Fibroblast of lung (primary cell): Measurements from ENCODE around the gene SYT11. TPM values are rescaled to one million over a fixed set of nuclear protein-coding genes. Genes with fewer than 3 reads are reported as not detected.

Experiments
- DNase-seq, 2 donors: peaks; one replicate each; pipeline versions ENCODE4 v3.0.0 to v3.0.0-alpha.2; 2010; ENCODE audit warnings: low read depth in 2 of 2
- H2AFZ ChIP-seq: 2 replicates; pipeline ENCODE4 v1.5.1; 2012; ENCODE audit warnings: low read length, control low read depth, inconsistent platforms
- H3K27ac ChIP-seq: 2 replicates; pipeline ENCODE4 v1.5.1; 2011; ENCODE audit warnings: low read length, control low read depth; ENCODE audit not compliant: insufficient read depth
- H3K27me3 ChIP-seq: 2 replicates; pipeline ENCODE4 v1.5.1; 2011; ENCODE audit warnings: mild to moderate bottlenecking, low read length; ENCODE audit not compliant: control insufficient read depth, insufficient read depth
- H3K36me3 ChIP-seq: 2 replicates; pipeline ENCODE4 v1.5.1; 2011; ENCODE audit warnings: low read length; ENCODE audit not compliant: control insufficient read depth, insufficient read depth
- H3K4me1 ChIP-seq: 2 replicates; pipeline ENCODE4 v1.5.1; 2011; ENCODE audit warnings: low read length; ENCODE audit not compliant: control insufficient read depth, insufficient read depth; ENCODE audit errors: extremely low read depth
- H3K4me2 ChIP-seq: 2 replicates; pipeline ENCODE4 v1.5.1; 2011; ENCODE audit warnings: low read length, control low read depth; ENCODE audit not compliant: insufficient read depth; ENCODE audit errors: extremely low read depth
- H3K4me3 ChIP-seq, 4 experiments: fragments of 200-600 bp in 1 of 4; sonication (generic) in 1 of 4; replicated peaks in 1 of 4; 2 replicates each; pipeline ENCODE4 v1.5.1; 2011 to 2016; ENCODE audit warnings: low read length in 4 of 4, low read depth in 3 of 4, mild to moderate bottlenecking in 3 of 4, control low read depth in 2 of 4, inconsistent platforms in 1 of 4, mixed read lengths in 1 of 4; ENCODE audit not compliant: insufficient read depth in 1 of 4; ENCODE audit errors: control extremely low read depth in 1 of 4
- H3K79me2 ChIP-seq: 2 replicates; pipeline ENCODE4 v1.5.1; 2012; ENCODE audit warnings: mild to moderate bottlenecking, low read length, inconsistent platforms; ENCODE audit not compliant: control insufficient read depth, insufficient read depth
- H3K9ac ChIP-seq: 2 replicates; pipeline ENCODE4 v1.5.1; 2011; ENCODE audit warnings: mild to moderate bottlenecking, low read length, control low read depth; ENCODE audit not compliant: insufficient read depth
- H3K9me3 ChIP-seq: 2 replicates; pipeline ENCODE4 v1.5.1; 2012; ENCODE audit warnings: low read depth, low read length; ENCODE audit not compliant: control insufficient read depth, insufficient read depth
- H4K20me1 ChIP-seq: 2 replicates; pipeline ENCODE4 v1.5.1; 2011; ENCODE audit warnings: low read length; ENCODE audit not compliant: control insufficient read depth, insufficient read depth; ENCODE audit errors: extremely low read depth
- EZH2 ChIP-seq: IDR thresholded peaks from 2 replicates; pipeline ENCODE4 v1.5.1; 2012; ENCODE audit warnings: low read length, control low read depth, mild to moderate bottlenecking; ENCODE audit errors: missing control alignments
- polyA plus RNA-seq, 2 donors: library from polyadenylated mRNA; depleted of rRNA in 1 of 2; stranded (reverse) in 1 of 2; unstranded in 1 of 2; fragments of >200 nt; gene quantifications; 2 replicates each; pipeline ENCODE4 v1.2.1, GENCODE V29; 2011 to 2012; ENCODE audit warnings: missing spikeins in 1 of 2
- total RNA-seq: library from RNA; depleted of rRNA; stranded (reverse); fragments of >200 nt; gene quantifications from 2 replicates; pipeline ENCODE4 v1.2.1, GENCODE V29; 2014
- TF ChIP-seq, protein P1 (sequence below), 2 donors: IDR thresholded peaks in 1 of 2; conservative IDR thresholded peaks in 1 of 2; 1 replicate in 1 of 2; 2 replicates in 1 of 2; pipeline ENCODE4 v1.5.1; 2011 to 2012; ENCODE audit warnings: low read length in 2 of 2, control low read depth in 1 of 2, inconsistent platforms in 1 of 2, low read depth in 1 of 2, mild to moderate bottlenecking in 1 of 2

The SYT11 gene
- total and polyA plus RNA-seq, 2 donors (not counting 1 experiment from before 2014, with no cell fraction given) = 36.8 to 71.3 TPM

DNA sequence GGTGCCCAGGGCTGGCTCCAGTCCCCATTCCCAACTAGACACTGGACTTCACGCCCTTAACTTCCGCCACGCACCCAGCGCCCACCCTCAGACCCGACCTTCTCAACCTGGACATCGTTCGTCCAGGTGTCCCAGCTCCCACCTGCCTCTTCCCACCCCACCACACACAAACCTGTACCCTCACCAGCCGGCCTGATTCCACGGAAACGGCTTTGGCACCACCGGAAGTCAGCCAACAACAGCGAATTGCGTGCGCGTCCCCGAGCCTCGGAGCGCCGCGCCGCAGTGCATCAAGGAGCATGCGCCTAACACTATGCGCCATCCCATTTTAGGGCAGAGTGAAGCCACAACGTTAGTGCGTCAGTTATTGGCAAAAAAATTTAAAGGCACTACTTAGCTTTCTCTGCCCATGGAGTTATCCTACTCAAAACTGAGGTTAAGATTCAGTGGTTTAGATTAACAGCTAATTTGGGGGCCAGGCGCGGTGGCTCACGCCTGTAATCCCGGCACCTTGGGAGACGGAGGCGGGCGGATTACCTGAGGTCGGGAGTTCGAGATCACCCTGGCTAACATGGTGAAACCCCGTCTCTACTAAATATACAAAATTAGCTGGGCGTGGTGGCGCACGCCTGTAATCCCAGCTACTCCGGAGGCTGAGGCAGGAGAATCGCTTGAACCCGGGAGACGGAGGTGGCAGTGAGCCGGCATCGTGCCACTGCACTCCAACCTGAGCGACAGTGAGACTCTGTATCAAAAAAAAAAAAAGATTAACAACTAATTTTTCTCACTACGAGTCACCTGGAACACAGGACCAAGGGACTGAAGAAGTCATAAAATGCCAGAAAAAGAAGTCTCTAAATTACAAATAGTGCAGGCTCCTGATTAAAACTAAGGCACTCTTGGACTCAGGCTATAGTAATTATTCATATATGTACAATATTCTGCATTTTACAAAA, 2.1 kb upstream of the SYT11 start, which contains the start of gene GON4L:
GON4L (minus strand) TSS at position 240 of the 956 bp plus-strand sequence. CDS start 3,434 bp downstream, outside the sequence.
- Histone ChIP-seq H3K36me3 (peaks cover 9% of the 10 kb centered on the region), H3K9ac (peak within 1 kb of the TSS; percentile 69), H3K79me2 (peaks cover 32% of the 10 kb centered on the region), H3K4me1 (peaks cover 2% of the 10 kb centered on the region), H3K4me3 (peak within 1 kb of the TSS; percentile 60 to 94 (median 74)), H4K20me1 (no peaks in the 10 kb centered on the region), H3K9me3 (no peaks in the 10 kb centered on the region), H3K27me3 (no peaks in the 10 kb centered on the region), H2AFZ (peak within 1 kb of the TSS; percentile 87), H3K4me2 (peak within 1 kb of the TSS; percentile 73), H3K27ac (peak within 1 kb of the TSS; percentile 80)
- DNase-seq = peak; percentile 89 to 93
- TF ChIP-seq, protein P1, sequence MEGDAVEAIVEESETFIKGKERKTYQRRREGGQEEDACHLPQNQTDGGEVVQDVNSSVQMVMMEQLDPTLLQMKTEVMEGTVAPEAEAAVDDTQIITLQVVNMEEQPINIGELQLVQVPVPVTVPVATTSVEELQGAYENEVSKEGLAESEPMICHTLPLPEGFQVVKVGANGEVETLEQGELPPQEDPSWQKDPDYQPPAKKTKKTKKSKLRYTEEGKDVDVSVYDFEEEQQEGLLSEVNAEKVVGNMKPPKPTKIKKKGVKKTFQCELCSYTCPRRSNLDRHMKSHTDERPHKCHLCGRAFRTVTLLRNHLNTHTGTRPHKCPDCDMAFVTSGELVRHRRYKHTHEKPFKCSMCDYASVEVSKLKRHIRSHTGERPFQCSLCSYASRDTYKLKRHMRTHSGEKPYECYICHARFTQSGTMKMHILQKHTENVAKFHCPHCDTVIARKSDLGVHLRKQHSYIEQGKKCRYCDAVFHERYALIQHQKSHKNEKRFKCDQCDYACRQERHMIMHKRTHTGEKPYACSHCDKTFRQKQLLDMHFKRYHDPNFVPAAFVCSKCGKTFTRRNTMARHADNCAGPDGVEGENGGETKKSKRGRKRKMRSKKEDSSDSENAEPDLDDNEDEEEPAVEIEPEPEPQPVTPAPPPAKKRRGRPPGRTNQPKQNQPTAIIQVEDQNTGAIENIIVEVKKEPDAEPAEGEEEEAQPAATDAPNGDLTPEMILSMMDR (conservative IDR thresholded peaks at IDR 0.05 in 1 of 2, IDR thresholded peaks at IDR 0.05 in 1 of 2; ENCODE audit: low read depth in 1 of 2, low read length in 2 of 2) = no peak
- TF ChIP-seq EZH2 = no peak

DNA sequence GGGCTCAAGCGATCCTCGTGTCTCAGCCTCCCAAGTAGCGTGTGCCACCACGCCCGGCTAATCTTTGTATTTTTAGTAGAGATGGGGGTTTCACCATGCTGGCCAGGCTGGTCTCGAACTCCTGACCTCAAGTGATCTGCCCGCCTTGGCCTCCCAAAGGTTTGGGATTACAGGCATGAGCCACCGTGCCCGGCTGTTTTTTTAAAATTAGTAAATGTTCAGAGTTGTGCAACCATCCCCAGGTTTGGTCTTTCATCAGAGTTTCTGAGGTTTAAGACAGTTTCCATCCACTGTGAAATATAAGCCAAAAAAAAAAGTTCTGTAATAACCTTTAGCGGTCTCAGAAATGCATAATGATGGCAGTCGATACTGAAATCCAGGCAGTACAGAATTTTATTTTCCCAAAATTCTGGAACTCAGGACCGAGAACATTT, 550 bp upstream of the SYT11 start:
- H3K4me1 ChIP-seq = peaks cover 2% of the 10 kb centered on the region
- H3K36me3 ChIP-seq = peaks cover 2% of the 10 kb centered on the region
- H3K9ac ChIP-seq = peak overlapping the region; percentile 38
- DNase-seq = no peak
- peak overlapping the region; percentile 46 to 90 (median 63) for H3K4me3 ChIP-seq
- H3K79me2 ChIP-seq = peaks cover 22% of the 10 kb centered on the region
- no peaks in the 10 kb centered on the region for H3K9me3 ChIP-seq
- peak overlapping the region; percentile 18 for H3K27ac ChIP-seq
- H3K4me2 ChIP-seq = peak overlapping the region; percentile 30
- no peaks in the 10 kb centered on the region for H3K27me3 ChIP-seq
- TF ChIP-seq EZH2 = no peak
- TF ChIP-seq, protein P1 (conservative IDR thresholded peaks at IDR 0.05 in 1 of 2, IDR thresholded peaks at IDR 0.05 in 1 of 2; ENCODE audit: low read depth in 1 of 2, low read length in 2 of 2) = no peak
- no peak overlapping the region for H2AFZ ChIP-seq
- H4K20me1 ChIP-seq = no peaks in the 10 kb centered on the region
